Kidney (tissue), 14 donors: ENCODE data around the gene EIF5. TPM values are rescaled to one million over a fixed set of nuclear protein-coding genes. Genes with fewer than 3 reads are reported as not detected.

ENCODE experiments used
- DNase-seq, 5 donors: peaks; one replicate each; pipeline ENCODE4 v3.0.0-alpha.2; 2013 to 2020
- FAIRE-seq: peaks from 2 replicates; lab custom pipeline; 2012; peaks lifted over from hg19 to GRCh38; lab: Jason Lieb, UNC
- H3K27ac ChIP-seq, 2 donors: one replicate each; pipeline ENCODE4 v1.7.0; 2013; ENCODE audit warnings: low read depth in 2 of 2, low read length in 2 of 2, inconsistent platforms in 1 of 2
- H3K27me3 ChIP-seq: one replicate; pipeline ENCODE4 v1.7.1; 2013; ENCODE audit warnings: low read length, inconsistent platforms; ENCODE audit not compliant: control insufficient read depth, insufficient read depth
- H3K36me3 ChIP-seq, 3 donors: one replicate each; pipeline versions ENCODE4 v1.7.0 to v1.7.1; 2013; ENCODE audit warnings: low read length in 3 of 3, control low read depth in 1 of 3, inconsistent platforms in 1 of 3; ENCODE audit not compliant: insufficient read depth in 3 of 3, control insufficient read depth in 2 of 3
- H3K4me1 ChIP-seq, 3 donors: one replicate each; pipeline versions ENCODE4 v1.7.0 to v1.7.1; 2013; ENCODE audit warnings: low read length in 3 of 3, inconsistent platforms in 1 of 3, low read depth in 1 of 3; ENCODE audit not compliant: control insufficient read depth in 2 of 3, insufficient read depth in 2 of 3
- H3K4me3 ChIP-seq, 3 donors: one replicate each; pipeline versions ENCODE4 v1.7.0 to v1.8.1; 2013; ENCODE audit warnings: low read length in 3 of 3, control low read depth in 1 of 3, inconsistent platforms in 1 of 3
- H3K9ac ChIP-seq, 3 donors: one replicate each; pipeline versions ENCODE4 v1.7.0 to v1.7.1; 2013; ENCODE audit warnings: low read length in 3 of 3, control low read depth in 1 of 3, inconsistent platforms in 1 of 3
- H3K9me3 ChIP-seq, 3 donors: one replicate each; pipeline versions ENCODE4 v1.7.0 to v1.7.1; 2013; ENCODE audit warnings: low read length in 3 of 3, control low read depth in 1 of 3, inconsistent platforms in 1 of 3; ENCODE audit not compliant: control insufficient read depth in 2 of 3, insufficient read depth in 1 of 3
- intact Hi-C: fragments of 100-400 bp; cut with DNase I; formaldehyde crosslinking; loops from one replicate; pipeline ENCODE4 v1.11.1; 2022
- polyA plus RNA-seq: library from polyadenylated mRNA; stranded (reverse); fragments of 350-450 nt; fragmentation: Illumina TruSeq; extraction: RNeasy Lipid Tissue Mini Kit (QIAGEN cat#74804); gene quantifications from one replicate; pipeline ENCODE4 v1.2.3, GENCODE V29; 2014; ENCODE audit warnings: low read depth, low replicate concordance; ENCODE audit not compliant: insufficient read depth
- total RNA-seq: library from RNA; stranded (reverse); fragmentation: NEBNext Ultra II Directional; extraction: Animal tissue kit (Norgen Biotek cat#: 25700); gene quantifications from one replicate; pipeline ENCODE4 v1.2.1, GENCODE V29; 2021
- TF ChIP-seq, protein P1 (sequence below): IDR thresholded peaks from 3 replicates; pipeline ENCODE4 v1.5.1; 2012; ENCODE audit warnings: mild to moderate bottlenecking, moderate library complexity, borderline replicate concordance; ENCODE audit not compliant: insufficient read depth; ENCODE audit errors: extremely low read depth
- donor health status: control.
- donor health status: control.
- donor health status: control.
- donor health status: control.
- donor health status: control.
- donor health status: DM: yes; HTN: yes; CAD: no.
- donor health status: Normal renal cell carcinoma (clear cell type).

The EIF5 gene
- total and polyA plus RNA-seq, 2 donors from 2014 or later: 91.2 to 229 TPM

GRCh38 chr14:103301512-103302354, 32.3 kb upstream of the EIF5 start:
- H3K27ac ChIP-seq: no peak overlapping the region
- no peaks in the 10 kb centered on the region for H3K4me1 ChIP-seq
- no peaks in the 10 kb centered on the region for H3K27me3 ChIP-seq
- no peak overlapping the region for H3K4me3 ChIP-seq
- FAIRE-seq (no peak), DNase-seq (no peak)
- H3K9me3 ChIP-seq: no peaks in the 10 kb centered on the region
- H3K36me3 ChIP-seq: no peaks in the 10 kb centered on the region
- no peak overlapping the region for H3K9ac ChIP-seq
- TF ChIP-seq, protein P1, sequence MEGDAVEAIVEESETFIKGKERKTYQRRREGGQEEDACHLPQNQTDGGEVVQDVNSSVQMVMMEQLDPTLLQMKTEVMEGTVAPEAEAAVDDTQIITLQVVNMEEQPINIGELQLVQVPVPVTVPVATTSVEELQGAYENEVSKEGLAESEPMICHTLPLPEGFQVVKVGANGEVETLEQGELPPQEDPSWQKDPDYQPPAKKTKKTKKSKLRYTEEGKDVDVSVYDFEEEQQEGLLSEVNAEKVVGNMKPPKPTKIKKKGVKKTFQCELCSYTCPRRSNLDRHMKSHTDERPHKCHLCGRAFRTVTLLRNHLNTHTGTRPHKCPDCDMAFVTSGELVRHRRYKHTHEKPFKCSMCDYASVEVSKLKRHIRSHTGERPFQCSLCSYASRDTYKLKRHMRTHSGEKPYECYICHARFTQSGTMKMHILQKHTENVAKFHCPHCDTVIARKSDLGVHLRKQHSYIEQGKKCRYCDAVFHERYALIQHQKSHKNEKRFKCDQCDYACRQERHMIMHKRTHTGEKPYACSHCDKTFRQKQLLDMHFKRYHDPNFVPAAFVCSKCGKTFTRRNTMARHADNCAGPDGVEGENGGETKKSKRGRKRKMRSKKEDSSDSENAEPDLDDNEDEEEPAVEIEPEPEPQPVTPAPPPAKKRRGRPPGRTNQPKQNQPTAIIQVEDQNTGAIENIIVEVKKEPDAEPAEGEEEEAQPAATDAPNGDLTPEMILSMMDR: no peak
- intact Hi-C loops: no loop called here

GRCh38 chr14:103302966-103303365, 31.1 kb upstream of the EIF5 start:
- DNase-seq (no peak), FAIRE-seq (no peak)
- no peaks in the 10 kb centered on the region for H3K9me3 ChIP-seq
- no peak overlapping the region for H3K4me3 ChIP-seq
- H3K36me3 ChIP-seq: no peaks in the 10 kb centered on the region
- no peaks in the 10 kb centered on the region for H3K4me1 ChIP-seq
- intact Hi-C loops: no loop called here
- H3K27ac ChIP-seq: no peak overlapping the region
- TF ChIP-seq, protein P1: no peak
- no peaks in the 10 kb centered on the region for H3K27me3 ChIP-seq
- no peak overlapping the region for H3K9ac ChIP-seq

- H3K9me3 ChIP-seq: no peaks in the 10 kb centered on the region
- no peak overlapping the region for H3K27ac ChIP-seq
- TF ChIP-seq, protein P1: no peak
- DNase-seq (no peak), FAIRE-seq (no peak)
- H3K9ac ChIP-seq: no peak overlapping the region
- no peaks in the 10 kb centered on the region for H3K4me1 ChIP-seq
- no peak overlapping the region for H3K4me3 ChIP-seq
- H3K36me3 ChIP-seq: no peaks in the 10 kb centered on the region
- no peaks in the 10 kb centered on the region for H3K27me3 ChIP-seq
- intact Hi-C loops: no loop called here
Observed at GRCh38 chr14:103304706-103305105, 29.3 kb upstream of the EIF5 start.
